Bone marrow (tissue), 2 donors: Measurements from ENCODE around the gene UBXN10.

Experiments
- DNase-seq, 2 donors: peaks; one replicate each; lab custom pipeline; 2025; lab: John Stamatoyannopoulos, UW

UBXN10 gene

GRCh38 chr1:20183035-20183434, 2.9 kb upstream of the UBXN10 start:
- DNase-seq, result no peak

- no peak for DNase-seq
These were observed 2.2 kb upstream of the UBXN10 start for GRCh38 chr1:20183616-20184271.

- DNase-seq, result no peak
These were observed 1.4 kb upstream of the UBXN10 start for GRCh38 chr1:20184481-20184900.

- DNase-seq, result peak in 1 of 2 donors; percentile 4
These were observed 681 bp upstream of the UBXN10 start for GRCh38 chr1:20184997-20185833.

GRCh38 chr1:20187103-20187812, 1.4 kb downstream of the UBXN10 start:
- DNase-seq, result no peak

GRCh38 chr1:20187813-20188454, 2.0 kb downstream of the UBXN10 start:
- no peak for DNase-seq

- DNase-seq, result no peak
These were observed 2.5 kb downstream of the UBXN10 start for GRCh38 chr1:20188455-20188817.

- DNase-seq, result no peak
These were observed 3.8 kb downstream of the UBXN10 start for GRCh38 chr1:20189664-20190063.

GRCh38 chr1:20190256-20191160, 4.6 kb downstream of the UBXN10 start:
- no peak for DNase-seq

- DNase-seq, result no peak
These were observed 5.5 kb downstream of the UBXN10 start for GRCh38 chr1:20191266-20191825.

- no peak for DNase-seq
These were observed 6.5 kb downstream of the UBXN10 start for GRCh38 chr1:20192364-20192763.

GRCh38 chr1:20192871-20193411, 7.0 kb downstream of the UBXN10 start:
- DNase-seq, result no peak

- DNase-seq, result no peak
These were observed 8.3 kb downstream of the UBXN10 start for GRCh38 chr1:20194224-20194623.

GRCh38 chr1:20194757-20195461, 9.0 kb downstream of the UBXN10 start:
- DNase-seq, result peak; percentile 15 to 41

GRCh38 chr1:20195462-20195780, 9.5 kb downstream of the UBXN10 start:
- no peak for DNase-seq

- no peak for DNase-seq
These were observed 11.5 kb downstream of the UBXN10 start for GRCh38 chr1:20197329-20197791.

GRCh38 chr1:20198296-20198695, 12.4 kb downstream of the UBXN10 start:
- no peak for DNase-seq

- no peak for DNase-seq
These were observed 13.0 kb downstream of the UBXN10 start for GRCh38 chr1:20198918-20199317.

GRCh38 chr1:20199403-20199802, 13.5 kb downstream of the UBXN10 start:
- DNase-seq, result no peak

- DNase-seq, result no peak
These were observed 13.9 kb downstream of the UBXN10 start for GRCh38 chr1:20199840-20200239.
